GM13977 (cell line): ENCODE data around the gene EEF1E1.

ENCODE experiments used
- DNase-seq: peaks from one replicate; pipeline ENCODE4 v3.0.0; 2012; ENCODE audit warnings: low spot score
- in situ Hi-C: fragments of 300-500 bp; cut with MboI; formaldehyde crosslinking; loops from one replicate; pipeline ENCODE4 v1.12.0; 2022; ENCODE audit warnings: low sequenced_read_pairs, low pct_unique_long_range_greater_than_20kb, mixed read lengths, inconsistent platforms; ENCODE audit not compliant: unreplicated experiment
- TF ChIP-seq, protein P1 (sequence below): IDR thresholded peaks from 2 replicates; pipeline ENCODE4 v1.5.1; 2012; ENCODE audit warnings: mild to moderate bottlenecking, control low read depth; ENCODE audit not compliant: insufficient read depth; ENCODE audit errors: extremely low read depth, missing control alignments

EEF1E1 gene

DNA sequence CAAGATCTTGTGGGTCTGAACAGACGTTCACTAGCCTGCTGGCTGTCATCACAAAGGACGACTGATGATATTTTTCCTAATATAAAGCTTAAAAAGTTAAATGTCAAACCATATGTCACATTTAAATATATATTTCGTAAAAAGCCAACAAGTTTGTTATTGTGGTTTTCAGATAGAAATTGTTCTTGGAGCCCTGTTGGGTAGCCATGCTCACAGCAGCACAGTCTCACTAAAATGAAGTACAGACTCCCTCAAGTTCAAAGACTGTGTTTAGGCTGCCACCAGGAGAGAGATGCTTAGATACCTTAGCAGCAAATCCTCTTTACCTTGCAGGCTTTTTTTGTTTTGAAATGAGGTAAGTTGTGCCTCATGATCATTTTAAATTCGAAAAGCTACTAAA, 17.8 kb downstream of the EEF1E1 start:
- DNase-seq: no peak
- in situ Hi-C loops: no loop called here
- TF ChIP-seq, protein P1, sequence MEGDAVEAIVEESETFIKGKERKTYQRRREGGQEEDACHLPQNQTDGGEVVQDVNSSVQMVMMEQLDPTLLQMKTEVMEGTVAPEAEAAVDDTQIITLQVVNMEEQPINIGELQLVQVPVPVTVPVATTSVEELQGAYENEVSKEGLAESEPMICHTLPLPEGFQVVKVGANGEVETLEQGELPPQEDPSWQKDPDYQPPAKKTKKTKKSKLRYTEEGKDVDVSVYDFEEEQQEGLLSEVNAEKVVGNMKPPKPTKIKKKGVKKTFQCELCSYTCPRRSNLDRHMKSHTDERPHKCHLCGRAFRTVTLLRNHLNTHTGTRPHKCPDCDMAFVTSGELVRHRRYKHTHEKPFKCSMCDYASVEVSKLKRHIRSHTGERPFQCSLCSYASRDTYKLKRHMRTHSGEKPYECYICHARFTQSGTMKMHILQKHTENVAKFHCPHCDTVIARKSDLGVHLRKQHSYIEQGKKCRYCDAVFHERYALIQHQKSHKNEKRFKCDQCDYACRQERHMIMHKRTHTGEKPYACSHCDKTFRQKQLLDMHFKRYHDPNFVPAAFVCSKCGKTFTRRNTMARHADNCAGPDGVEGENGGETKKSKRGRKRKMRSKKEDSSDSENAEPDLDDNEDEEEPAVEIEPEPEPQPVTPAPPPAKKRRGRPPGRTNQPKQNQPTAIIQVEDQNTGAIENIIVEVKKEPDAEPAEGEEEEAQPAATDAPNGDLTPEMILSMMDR: no peak

DNA sequence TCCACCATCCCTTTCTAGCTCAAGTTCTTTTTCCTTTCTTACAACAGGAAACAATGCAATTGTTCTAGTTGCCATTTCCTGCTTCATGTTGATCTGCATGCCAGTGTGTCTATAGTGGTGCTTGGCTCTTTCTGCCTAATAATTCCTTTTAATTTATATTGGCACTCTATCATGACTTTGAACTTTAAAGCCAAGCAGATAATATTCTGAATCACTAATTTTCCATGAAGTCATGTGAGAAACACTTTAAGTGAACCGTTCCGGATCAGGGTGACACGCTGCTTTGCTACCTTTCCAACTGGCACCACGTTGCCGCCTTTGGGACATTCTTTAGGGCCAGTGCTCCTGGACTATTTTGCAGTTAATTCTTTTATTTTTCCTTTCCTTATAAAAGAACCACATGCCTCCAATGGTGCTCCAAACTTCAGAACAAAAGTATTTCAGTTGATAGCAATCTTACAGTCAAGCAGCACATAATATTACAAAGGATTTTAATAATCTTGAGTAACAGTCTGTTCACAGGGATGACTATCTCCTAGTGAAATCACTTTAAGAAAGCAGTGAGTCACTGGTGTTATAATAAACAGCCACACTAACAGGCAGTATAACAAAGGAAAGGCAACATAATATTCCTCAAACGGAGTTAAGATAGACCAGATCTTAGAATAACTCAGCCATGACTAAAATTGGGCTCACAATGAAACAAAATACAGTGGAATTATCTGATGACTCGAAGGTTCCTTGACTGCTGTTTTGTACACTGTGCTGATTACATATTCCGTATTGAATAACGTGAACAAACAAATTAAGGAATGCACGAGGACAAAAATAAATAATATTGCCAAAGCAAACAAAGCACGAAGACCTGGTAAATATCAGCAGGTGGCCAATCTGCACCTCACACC, 19.1 kb downstream of the EEF1E1 start:
- no peak for DNase-seq
- in situ Hi-C loops: no loop called here
- TF ChIP-seq, protein P1: no peak

DNA sequence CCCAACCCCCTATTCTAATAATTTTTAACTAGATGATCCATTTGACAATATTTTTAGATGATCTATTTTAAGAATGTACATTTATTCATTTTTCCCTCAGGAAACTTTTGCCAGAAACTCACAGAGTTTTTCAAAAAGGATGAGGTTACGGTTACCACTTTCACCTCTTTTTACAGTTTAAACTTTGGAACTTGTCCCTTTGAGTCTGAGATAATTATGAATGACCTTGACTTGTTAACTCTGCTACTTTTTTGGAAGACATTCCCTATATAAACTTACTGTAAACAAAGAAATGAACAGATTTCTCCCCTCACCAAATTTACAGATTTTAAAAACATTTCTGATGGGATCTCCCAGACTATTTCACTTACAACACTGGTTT, 19.8 kb downstream of the EEF1E1 start:
- TF ChIP-seq, protein P1: no peak
- in situ Hi-C loops: no loop called here
- no peak for DNase-seq

DNA sequence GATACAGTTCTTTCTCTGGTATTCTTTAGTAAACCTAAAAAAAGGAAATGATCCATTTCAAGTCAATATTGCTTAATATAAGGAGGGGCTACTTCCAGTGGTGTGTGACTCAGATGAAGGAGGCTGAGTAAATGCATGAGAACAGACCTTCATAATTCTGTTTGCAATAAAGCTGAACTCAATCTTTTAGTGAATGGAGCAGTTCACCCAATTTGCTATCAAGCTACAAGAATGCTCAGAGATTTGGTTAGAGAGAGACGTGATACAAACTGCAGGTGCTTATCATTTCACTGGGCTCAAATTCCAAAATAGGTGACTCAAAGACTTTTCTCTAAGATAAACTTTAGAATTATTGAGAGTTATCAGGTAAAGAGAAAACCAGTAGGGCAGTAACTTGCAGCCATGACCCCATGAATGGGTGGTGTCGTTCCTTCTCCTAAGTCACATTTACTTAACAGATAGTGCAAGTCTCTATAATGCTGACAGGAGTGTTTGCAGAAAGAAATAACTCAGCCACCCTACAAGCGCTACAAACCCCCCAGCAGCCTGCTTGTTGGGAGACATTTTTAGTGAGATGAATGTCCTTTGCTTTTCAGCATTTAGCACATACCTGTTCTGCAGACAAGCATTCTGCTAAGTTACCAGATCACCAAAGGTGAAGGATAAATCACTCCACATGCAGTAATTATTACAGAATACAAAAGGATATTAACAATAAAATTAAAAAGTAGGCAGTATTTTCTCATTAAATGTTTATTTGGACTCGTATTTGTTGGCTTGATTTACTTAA, 21.8 kb downstream of the EEF1E1 start:
- no peak for DNase-seq
- TF ChIP-seq, protein P1: no peak
- in situ Hi-C loops: no loop called here

DNA sequence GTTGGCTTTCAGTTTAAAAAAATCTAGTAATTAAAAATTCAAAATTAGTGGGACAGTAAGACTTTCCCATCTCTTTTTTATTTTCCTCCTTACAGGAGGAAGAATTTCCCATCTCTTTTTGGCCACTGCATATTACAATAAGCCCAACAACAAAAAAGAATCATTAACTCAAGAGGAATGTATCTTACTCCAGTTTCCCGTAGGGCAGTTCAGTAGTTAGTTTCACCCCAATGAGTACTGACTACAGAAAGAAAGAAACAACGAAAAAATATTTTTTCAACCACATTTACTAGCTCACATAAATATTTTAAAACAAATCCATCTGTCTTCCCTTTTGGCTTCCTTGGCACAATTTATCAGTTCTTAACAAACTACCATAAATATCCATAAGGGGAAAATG, 23.2 kb downstream of the EEF1E1 start:
- TF ChIP-seq, protein P1: no peak
- in situ Hi-C loops: no loop called here
- DNase-seq: no peak

DNA sequence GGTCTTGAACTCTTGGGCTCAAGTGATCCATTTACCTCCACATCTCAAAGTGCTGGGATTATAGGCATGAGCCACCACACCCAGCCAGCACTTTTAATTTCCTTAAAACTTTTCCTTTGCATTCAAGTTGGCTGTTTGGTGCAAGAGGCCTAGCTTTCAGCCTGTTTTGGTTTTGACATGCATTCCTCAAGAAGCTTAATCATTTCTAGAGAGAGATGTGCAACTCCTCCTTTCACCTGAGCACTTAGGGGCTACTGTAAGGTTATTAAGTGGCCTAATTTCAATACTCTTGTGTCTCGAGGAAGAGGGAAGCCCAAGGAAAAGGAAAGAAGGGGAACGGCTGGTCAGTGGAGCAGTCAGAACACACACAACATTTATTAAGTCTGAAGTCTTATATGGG, 24.4 kb downstream of the EEF1E1 start:
- TF ChIP-seq, protein P1: no peak
- in situ Hi-C loops: no loop called here
- DNase-seq: no peak
